Measurements from ENCODE around the gene CPED1.
"Not testable (repeated sequence)": the region's sequence is repeated elsewhere in the genome, so short reads cannot be mapped to it uniquely, and the experiment has no call there.

CPED1 gene

DNA sequence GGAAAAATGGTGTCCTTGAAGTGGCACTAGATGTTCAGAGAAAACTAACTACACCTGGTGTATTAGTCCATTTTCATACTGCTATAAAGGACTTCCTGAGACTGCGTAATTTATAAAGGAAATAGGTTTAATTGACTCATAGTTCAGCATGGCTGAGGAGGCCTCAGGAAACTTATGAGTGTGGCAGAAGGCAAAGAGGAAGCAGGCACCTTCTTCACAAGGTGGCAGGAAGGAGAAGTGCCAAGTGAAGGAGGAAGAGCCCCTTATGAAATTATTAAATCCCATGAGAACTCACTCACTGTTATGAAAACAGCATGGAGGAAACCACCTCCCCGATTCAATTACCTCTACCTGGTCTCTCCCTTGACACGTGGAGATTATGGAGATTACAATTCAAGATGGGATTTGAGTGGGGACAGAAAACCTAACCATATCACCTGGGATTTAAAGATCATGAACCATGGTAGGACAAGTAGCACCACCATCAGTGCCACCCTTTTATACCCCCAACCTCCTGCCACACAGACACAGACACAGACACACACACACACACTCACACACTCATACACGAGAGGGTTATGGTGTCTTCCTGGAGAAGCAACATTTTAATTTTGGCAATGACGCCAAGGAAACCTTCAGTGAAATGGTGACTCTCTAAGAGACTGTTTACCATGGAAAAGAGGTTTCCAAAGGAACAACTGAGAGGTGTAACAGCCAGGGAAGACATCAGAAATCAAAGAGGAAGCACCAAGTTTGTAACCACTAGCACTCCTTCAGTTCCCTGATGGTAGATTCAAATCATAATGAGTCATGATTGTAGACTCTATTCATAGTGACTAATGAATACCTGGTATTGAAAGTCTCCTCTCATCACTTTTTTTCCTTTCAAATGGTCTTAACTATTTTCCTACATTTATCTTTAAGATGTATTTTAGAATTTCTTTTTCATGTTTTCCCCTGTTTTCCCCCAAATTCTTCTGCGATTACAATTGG, 298.5 kb downstream of the CPED1 start:
- H3K27ac ChIP-seq = no peak overlapping the region
- no peak for TF ChIP-seq ZFX (IDR thresholded peaks at IDR 0.05; ENCODE audit: borderline replicate concordance)
- TF ChIP-seq, protein P1, sequence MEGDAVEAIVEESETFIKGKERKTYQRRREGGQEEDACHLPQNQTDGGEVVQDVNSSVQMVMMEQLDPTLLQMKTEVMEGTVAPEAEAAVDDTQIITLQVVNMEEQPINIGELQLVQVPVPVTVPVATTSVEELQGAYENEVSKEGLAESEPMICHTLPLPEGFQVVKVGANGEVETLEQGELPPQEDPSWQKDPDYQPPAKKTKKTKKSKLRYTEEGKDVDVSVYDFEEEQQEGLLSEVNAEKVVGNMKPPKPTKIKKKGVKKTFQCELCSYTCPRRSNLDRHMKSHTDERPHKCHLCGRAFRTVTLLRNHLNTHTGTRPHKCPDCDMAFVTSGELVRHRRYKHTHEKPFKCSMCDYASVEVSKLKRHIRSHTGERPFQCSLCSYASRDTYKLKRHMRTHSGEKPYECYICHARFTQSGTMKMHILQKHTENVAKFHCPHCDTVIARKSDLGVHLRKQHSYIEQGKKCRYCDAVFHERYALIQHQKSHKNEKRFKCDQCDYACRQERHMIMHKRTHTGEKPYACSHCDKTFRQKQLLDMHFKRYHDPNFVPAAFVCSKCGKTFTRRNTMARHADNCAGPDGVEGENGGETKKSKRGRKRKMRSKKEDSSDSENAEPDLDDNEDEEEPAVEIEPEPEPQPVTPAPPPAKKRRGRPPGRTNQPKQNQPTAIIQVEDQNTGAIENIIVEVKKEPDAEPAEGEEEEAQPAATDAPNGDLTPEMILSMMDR (IDR thresholded peaks at IDR 0.05) = no peak

DNA sequence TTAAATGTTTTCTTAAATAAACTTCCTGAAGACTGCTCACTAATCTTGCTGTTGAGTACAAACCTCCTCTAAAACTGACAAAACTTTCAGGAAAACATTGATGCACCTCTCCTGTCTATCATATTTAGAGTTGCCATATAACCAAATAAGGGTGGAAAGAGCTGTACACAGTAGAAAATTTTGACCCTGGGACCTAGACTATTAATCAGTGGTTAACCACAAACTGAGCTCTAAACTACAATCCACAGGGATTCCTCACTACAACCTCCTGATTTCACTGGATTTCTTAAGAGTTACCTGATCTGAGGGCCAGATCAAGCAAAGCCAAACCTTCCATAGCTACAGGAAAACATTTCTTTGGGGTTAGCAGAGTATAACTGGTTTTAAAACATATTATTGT, 300.4 kb downstream of the CPED1 start:
- no peak overlapping the region for H3K27ac ChIP-seq
- TF ChIP-seq, protein P1 (IDR thresholded peaks at IDR 0.05) = no peak
- no peak for TF ChIP-seq ZFX (IDR thresholded peaks at IDR 0.05; ENCODE audit: borderline replicate concordance)

DNA sequence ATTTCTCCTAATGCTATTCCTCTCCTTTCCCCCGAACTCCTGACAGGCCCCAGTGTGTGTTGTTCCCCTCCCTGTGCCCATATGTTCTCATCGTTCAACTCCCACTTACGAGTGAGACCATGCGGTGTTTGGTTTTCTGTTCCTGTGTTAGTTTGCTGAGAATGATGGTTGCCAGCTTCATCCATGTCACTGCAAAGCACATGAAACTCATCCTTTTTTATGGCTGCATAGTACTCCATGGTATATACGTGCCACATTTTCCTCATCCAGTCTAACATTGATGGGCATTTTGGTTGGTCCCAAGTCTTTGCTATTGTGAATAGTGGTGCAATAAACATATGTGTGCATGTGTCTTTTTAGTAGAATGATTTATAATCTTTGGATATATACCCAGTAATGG, 301.4 kb downstream of the CPED1 start:
- not testable (repeated sequence) for H3K27ac ChIP-seq

DNA sequence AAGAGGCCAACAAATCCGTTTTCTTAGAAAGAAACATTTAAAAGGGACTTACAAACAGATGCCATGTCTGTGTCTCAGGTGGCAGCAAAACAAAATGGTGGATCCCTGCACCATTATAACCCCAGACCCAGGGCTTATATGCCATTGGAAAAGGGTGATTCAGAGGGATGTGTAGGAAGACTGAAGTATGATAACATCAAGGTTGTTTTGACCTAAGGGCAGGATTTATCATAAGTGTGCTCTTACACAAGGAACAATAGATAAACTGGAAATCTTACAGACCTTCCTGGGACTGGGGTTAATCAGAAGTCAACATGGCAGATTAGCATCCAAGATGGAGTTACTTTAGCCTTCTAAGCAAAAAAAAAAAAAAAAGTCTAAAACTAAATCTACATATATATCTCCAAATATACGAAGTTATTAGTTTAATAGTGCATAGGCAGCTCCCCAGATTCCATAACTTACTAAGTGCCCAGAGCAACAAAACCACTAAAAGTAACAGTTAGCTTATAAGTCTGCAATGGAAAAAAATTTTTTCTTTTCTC, 306.0 kb downstream of the CPED1 start:
- TF ChIP-seq, protein P1 (IDR thresholded peaks at IDR 0.05) = no peak
- no peak for TF ChIP-seq ZFX (IDR thresholded peaks at IDR 0.05; ENCODE audit: borderline replicate concordance)
- H3K27ac ChIP-seq = no peak overlapping the region

DNA sequence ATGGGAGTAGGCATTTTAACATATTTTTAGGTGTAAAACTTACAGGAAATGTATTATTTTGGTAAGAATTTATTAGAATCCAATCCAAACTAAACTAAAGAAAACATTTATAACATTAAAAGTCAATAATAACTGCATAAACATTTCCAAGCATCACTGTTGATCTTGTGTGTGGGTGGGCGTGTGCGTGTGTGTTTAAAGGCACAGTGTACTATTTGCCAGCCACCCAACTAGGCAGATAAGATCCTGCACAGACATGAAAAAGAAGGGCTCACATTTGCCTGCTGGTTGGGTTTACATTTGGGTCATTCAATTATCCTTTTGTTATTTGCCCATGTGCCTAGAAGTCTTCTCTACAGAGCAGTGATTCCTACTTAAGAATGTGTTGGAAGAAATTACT, 309.3 kb downstream of the CPED1 start:
- TF ChIP-seq, protein P1 (IDR thresholded peaks at IDR 0.05) = no peak
- no peak for TF ChIP-seq ZFX (IDR thresholded peaks at IDR 0.05; ENCODE audit: borderline replicate concordance)
- H3K27ac ChIP-seq = no peak overlapping the region

DNA sequence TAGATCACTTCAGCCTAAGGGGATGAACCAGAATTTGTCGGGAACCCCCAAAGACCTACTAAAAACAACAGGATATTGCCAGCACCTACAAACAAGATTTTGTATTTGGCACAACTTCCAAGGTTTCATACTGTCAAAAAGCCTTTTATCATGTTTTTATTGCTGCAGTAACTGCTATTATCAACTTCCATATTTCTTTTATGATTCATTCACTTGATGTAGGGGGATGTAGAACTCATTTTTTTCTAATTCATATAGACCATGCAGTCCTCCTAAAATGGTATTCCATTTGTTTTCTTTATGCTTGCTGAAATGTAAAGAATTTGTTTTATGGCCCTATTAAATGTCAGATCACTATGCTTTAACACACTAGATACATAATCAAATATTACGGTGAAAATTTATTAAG, 310.3 kb downstream of the CPED1 start:
- TF ChIP-seq, protein P1 (IDR thresholded peaks at IDR 0.05) = no peak
- TF ChIP-seq ZFX (IDR thresholded peaks at IDR 0.05; ENCODE audit: borderline replicate concordance) = no peak

DNA sequence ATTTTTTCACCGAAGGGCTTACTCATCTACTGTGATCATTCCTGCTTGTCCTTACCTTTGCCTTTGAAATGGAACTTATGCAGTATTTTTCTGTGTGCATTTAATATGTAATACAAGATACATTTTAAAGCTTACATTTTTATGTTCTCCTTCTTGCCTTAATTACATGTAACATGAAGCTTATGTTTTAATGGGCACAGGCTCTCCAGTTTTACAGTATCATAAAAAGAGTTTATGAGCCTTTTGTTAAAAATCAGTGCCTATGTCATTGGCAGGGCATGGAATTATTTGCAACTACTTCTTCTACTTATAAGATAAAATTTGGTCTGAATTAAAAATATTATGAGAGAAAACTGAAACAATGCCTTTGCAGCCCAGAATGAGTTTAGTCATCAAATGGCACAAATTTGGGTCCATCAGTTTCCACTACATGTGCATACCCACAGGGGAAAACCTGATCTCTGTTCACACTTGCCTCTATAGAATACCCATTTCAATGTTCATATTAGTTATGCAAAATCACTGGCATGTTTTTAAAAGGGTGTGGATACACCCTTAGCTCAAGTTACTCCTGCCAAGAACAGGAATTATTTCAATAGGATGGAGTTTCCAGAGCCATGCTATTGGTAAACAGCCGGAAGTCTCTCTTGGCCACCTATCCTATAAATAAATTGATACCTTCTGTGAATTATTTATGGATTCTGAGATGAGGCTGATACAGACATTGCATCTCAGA, 312.3 kb downstream of the CPED1 start:
- H3K27ac ChIP-seq = no peak overlapping the region
- TF ChIP-seq ZFX (IDR thresholded peaks at IDR 0.05; ENCODE audit: borderline replicate concordance) = no peak
- TF ChIP-seq, protein P1 (IDR thresholded peaks at IDR 0.05) = no peak

More for the DNA sequence above, 310.3 kb downstream of the CPED1 start:
- no peak overlapping the region for H3K27ac ChIP-seq

All from 22Rv1 (cell line).